ENCODE data around the gene DNAJC16.
A peak's percentile ranks its signal among the peaks of the same experiment; 100 is the strongest.
"Not testable (repeated sequence)": the region's sequence is repeated elsewhere in the genome, so short reads cannot be mapped to it uniquely, and the experiment has no call there.

The DNAJC16 gene

DNA sequence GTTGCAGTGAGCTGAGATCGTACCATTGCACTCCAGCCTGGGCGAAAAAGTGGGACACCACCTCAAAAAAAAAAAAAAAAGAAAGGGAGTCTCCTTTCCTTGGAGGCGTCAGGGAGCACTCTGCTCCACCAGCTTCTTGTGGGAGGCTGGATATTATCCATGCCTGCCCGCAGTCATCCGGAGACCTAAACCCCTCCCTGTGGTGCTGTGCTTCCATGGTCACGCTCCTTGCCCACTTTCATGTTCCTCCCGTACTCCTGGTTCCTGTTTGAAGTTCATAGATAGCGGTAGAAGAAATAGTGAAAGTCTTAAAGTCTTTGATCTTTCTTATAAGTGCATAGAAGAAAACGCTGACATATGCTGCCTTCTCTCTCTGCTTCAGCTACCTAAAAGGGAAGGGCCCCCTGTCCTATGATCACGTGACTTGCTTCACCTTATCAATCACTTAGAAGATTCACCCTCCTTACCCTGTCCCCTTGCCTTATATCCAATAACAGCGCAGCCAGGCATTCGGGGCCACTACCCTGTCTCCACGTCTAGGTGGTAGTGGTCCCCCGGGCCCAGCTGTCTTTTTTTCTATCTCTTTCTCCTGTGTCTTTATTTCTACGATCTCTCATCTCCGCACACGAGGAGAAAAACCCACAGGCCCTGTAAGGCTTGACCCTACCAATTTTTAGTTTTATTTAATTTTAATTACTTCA lies 5.3 kb upstream of the DNAJC16 start:
- not testable (repeated sequence) for H3K27ac ChIP-seq (ENCODE audit: low read length, poor library complexity, severe bottlenecking); H2BK120ac ChIP-seq (ENCODE audit: low read depth, low read length); H3K23ac ChIP-seq (ENCODE audit: low read length in 2 of 2); H2BK5ac ChIP-seq (ENCODE audit: low read depth, low read length, poor library complexity, severe bottlenecking); H2BK12ac ChIP-seq (ENCODE audit: low read length in 2 of 2); H3K27me3 ChIP-seq (ENCODE audit: control insufficient read depth in 1 of 2, insufficient read depth in 1 of 2, low read length in 2 of 2); H3K14ac ChIP-seq (ENCODE audit: low read length in 2 of 2); H3K4me1 ChIP-seq (ENCODE audit: control insufficient read depth, insufficient read depth, low read depth, low read length); H4K8ac ChIP-seq (ENCODE audit: low read length); H3K4ac ChIP-seq (ENCODE audit: low read depth in 1 of 2, low read length in 2 of 2); H4K91ac ChIP-seq (ENCODE audit: low read length); DNase-seq; H2BK15ac ChIP-seq (ENCODE audit: low read depth, poor library complexity, severe bottlenecking); H3K18ac ChIP-seq (ENCODE audit: low read depth in 1 of 2, low read length in 2 of 2); H3K4me3 ChIP-seq (ENCODE audit: insufficient read depth in 1 of 2, low read depth in 1 of 2, low read length in 2 of 2); H3K4me2 ChIP-seq (ENCODE audit: low read length, poor library complexity, severe bottlenecking); H2AFZ ChIP-seq (ENCODE audit: low read depth, low read length); H2AK5ac ChIP-seq (ENCODE audit: low read length, severe bottlenecking); H3K9me3 ChIP-seq (ENCODE audit: control insufficient read depth, low read length); H3K9ac ChIP-seq (ENCODE audit: low read length)
- Histone ChIP-seq H3K79me1 (replicated peaks; ENCODE audit: low read length, poor library complexity, severe bottlenecking) (peaks cover 18% of the 10 kb centered on the region), H3K36me3 (ENCODE audit: control insufficient read depth in 1 of 2, insufficient read depth in 2 of 2, low read depth in 1 of 2, low read length in 2 of 2) (peaks cover 0 to 16% of the 10 kb centered on the region in 2 experiments)
- 95% methylated on average over 15 of the region's 17 CpGs for WGBS

DNA sequence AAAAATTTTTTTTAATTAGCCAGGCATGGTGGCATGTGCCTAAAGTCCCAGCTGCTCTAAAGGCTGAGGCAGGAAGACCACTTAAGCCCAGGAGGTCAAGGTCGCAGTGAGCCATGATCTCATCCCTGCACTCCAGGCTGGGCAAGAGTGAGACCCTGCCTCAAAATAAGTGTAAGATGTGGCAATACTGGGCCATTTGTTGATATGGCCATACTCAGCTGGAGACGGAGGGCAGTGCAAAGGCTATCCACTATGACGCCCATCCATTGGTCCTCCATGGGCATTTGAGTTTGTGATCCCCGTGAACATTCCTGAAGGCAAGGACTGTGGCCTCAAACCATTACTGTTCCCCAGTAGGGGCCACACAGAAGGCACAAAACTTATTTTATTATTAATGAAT lies 4.1 kb upstream of the DNAJC16 start:
- no peaks in the 10 kb centered on the region for H3K9me3 ChIP-seq (ENCODE audit: control insufficient read depth, low read length)
- H2BK12ac ChIP-seq (ENCODE audit: low read length in 2 of 2) = no peak overlapping the region
- peak overlapping the region in 1 of 2 experiments; percentile 82 for H3K4me3 ChIP-seq (ENCODE audit: insufficient read depth in 1 of 2, low read depth in 1 of 2, low read length in 2 of 2)
- no peak overlapping the region for H2BK120ac ChIP-seq (ENCODE audit: low read depth, low read length)
- H3K23ac ChIP-seq (ENCODE audit: low read length in 2 of 2) = no peak overlapping the region
- no peak overlapping the region for H2AFZ ChIP-seq (ENCODE audit: low read depth, low read length)
- no peak for DNase-seq
- 96% methylated on average over 3 of the region's 4 CpGs for WGBS
- peaks cover 0 to 5% of the 10 kb centered on the region in 2 experiments for H3K36me3 ChIP-seq (ENCODE audit: control insufficient read depth in 1 of 2, insufficient read depth in 2 of 2, low read depth in 1 of 2, low read length in 2 of 2)
- no peak overlapping the region for H3K4ac ChIP-seq (ENCODE audit: low read depth in 1 of 2, low read length in 2 of 2)
- H3K79me1 ChIP-seq (replicated peaks; ENCODE audit: low read length, poor library complexity, severe bottlenecking) = peaks cover 17% of the 10 kb centered on the region
- H3K14ac ChIP-seq (ENCODE audit: low read length in 2 of 2) = peak overlapping the region in 1 of 2 experiments; percentile 1
- no peak overlapping the region for H3K18ac ChIP-seq (ENCODE audit: low read depth in 1 of 2, low read length in 2 of 2)
- H3K27ac ChIP-seq (ENCODE audit: low read length, poor library complexity, severe bottlenecking) = no peak overlapping the region
- peaks cover 6% of the 10 kb centered on the region for H3K4me1 ChIP-seq (ENCODE audit: control insufficient read depth, insufficient read depth, low read depth, low read length)
- H4K8ac ChIP-seq (ENCODE audit: low read length) = no peak overlapping the region
- H3K9ac ChIP-seq (ENCODE audit: low read length) = no peak overlapping the region
- H2BK15ac ChIP-seq (ENCODE audit: low read depth, poor library complexity, severe bottlenecking) = no peak overlapping the region
- H2BK5ac ChIP-seq (ENCODE audit: low read depth, low read length, poor library complexity, severe bottlenecking) = no peak overlapping the region
- no peak overlapping the region for H3K4me2 ChIP-seq (ENCODE audit: low read length, poor library complexity, severe bottlenecking)
- H4K91ac ChIP-seq (ENCODE audit: low read length) = no peak overlapping the region
- H3K27me3 ChIP-seq (ENCODE audit: control insufficient read depth in 1 of 2, insufficient read depth in 1 of 2, low read length in 2 of 2) = no peaks in the 10 kb centered on the region
- H2AK5ac ChIP-seq (ENCODE audit: low read length, severe bottlenecking) = peak overlapping the region; percentile 49

DNA sequence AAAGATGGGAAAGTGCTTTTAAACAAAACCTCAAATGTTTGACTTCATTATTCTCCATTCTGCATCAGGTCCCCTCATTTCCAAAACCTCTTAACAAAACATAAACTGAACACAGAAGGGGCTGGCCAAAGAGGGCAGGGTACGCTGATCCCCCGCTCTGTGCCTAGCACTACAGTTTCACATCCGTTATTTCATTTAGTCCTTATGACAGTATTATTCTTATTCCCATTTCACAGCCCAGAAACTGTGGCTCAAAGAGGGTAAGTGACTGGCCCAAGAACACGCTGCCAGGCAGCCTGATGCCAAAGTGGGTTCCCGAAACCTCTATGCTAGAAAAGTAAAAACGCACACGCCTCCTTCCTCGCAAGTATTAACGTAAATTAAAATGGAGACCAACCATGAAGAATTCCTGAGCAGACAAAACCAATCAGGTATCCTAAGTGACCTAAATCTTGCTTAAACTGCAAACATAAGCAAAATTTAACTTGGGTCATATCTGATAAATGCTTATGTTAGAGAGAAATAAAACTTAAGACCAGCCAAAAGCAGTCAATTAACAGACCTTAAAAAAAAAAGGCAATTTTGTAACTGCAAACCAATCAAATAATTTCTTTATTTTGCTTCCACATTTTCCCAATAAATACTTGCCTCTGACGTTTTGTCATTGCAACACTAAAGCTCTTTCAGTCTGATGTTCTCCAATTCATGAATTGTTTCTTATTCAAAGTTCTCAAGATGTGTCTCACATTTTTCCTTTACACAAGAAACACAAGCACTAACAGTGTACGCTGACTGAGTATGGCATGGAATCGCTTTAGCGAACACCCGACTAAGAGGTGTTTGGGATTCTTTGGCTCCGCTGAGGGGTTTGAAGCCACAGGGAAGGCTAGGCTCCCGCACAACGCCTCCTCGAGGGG lies 3.3 kb upstream of the DNAJC16 start:
- H4K91ac ChIP-seq (ENCODE audit: low read length) = no peak overlapping the region
- no peak overlapping the region for H2BK5ac ChIP-seq (ENCODE audit: low read depth, low read length, poor library complexity, severe bottlenecking)
- H2BK12ac ChIP-seq (ENCODE audit: low read length in 2 of 2) = peak overlapping the region in 1 of 2 experiments; percentile 8
- H3K9me3 ChIP-seq (ENCODE audit: control insufficient read depth, low read length) = no peaks in the 10 kb centered on the region
- peak overlapping the region; percentile 36 for H4K8ac ChIP-seq (ENCODE audit: low read length)
- H3K18ac ChIP-seq (ENCODE audit: low read depth in 1 of 2, low read length in 2 of 2) = no peak overlapping the region
- peak overlapping the region; percentile 67 for H3K4me2 ChIP-seq (ENCODE audit: low read length, poor library complexity, severe bottlenecking)
- peaks cover 13% of the 10 kb centered on the region for H3K79me1 ChIP-seq (replicated peaks; ENCODE audit: low read length, poor library complexity, severe bottlenecking)
- H3K4me1 ChIP-seq (ENCODE audit: control insufficient read depth, insufficient read depth, low read depth, low read length) = peaks cover 6% of the 10 kb centered on the region
- no peaks in the 10 kb centered on the region for H3K36me3 ChIP-seq (ENCODE audit: control insufficient read depth in 1 of 2, insufficient read depth in 2 of 2, low read depth in 1 of 2, low read length in 2 of 2)
- H2AFZ ChIP-seq (ENCODE audit: low read depth, low read length) = peak overlapping the region; percentile 62
- no peak overlapping the region for H2AK5ac ChIP-seq (ENCODE audit: low read length, severe bottlenecking)
- H3K27ac ChIP-seq (ENCODE audit: low read length, poor library complexity, severe bottlenecking) = peak overlapping the region; percentile 67
- H3K14ac ChIP-seq (ENCODE audit: low read length in 2 of 2) = peak overlapping the region in 1 of 2 experiments; percentile 56
- H3K9ac ChIP-seq (ENCODE audit: low read length) = peak overlapping the region; percentile 91
- H3K27me3 ChIP-seq (ENCODE audit: control insufficient read depth in 1 of 2, insufficient read depth in 1 of 2, low read length in 2 of 2) = no peaks in the 10 kb centered on the region
- H2BK120ac ChIP-seq (ENCODE audit: low read depth, low read length) = no peak overlapping the region
- no peak for DNase-seq
- H3K4me3 ChIP-seq (ENCODE audit: insufficient read depth in 1 of 2, low read depth in 1 of 2, low read length in 2 of 2) = peak overlapping the region; percentile 72 to 82
- no peak overlapping the region for H3K4ac ChIP-seq (ENCODE audit: low read depth in 1 of 2, low read length in 2 of 2)
- H3K23ac ChIP-seq (ENCODE audit: low read length in 2 of 2) = no peak overlapping the region
- 46% methylated on average over 18 of the region's 18 CpGs for WGBS
- H2BK15ac ChIP-seq (ENCODE audit: low read depth, poor library complexity, severe bottlenecking) = peak overlapping the region; percentile 33

DNA sequence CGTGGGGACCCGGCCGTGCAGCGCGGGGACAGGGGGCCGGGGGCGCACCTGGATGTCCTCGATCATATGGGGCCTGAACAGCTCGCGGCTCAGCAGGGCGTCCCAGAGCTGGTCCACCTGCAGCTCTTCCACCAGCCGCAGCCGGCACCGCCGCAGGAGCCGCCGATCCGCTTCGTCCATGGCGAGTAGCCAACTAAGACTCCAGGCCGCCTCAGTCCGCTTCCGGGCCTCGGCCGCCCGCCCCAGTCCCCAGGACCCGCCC lies 2.7 kb upstream of the DNAJC16 start, which contains the start of gene CASP9:
Gene CASP9, minus strand, starts transcription at position 195 of the 262 bp plus-strand sequence. Its CDS starts 15 bp downstream, at position 180.
- peak within 1 kb of the TSS; percentile 85 to 100 for H3K18ac ChIP-seq (ENCODE audit: low read depth in 1 of 2, low read length in 2 of 2)
- peak within 1 kb of the TSS; percentile 94 for H2AFZ ChIP-seq (ENCODE audit: low read depth, low read length)
- H3K79me1 ChIP-seq (replicated peaks; ENCODE audit: low read length, poor library complexity, severe bottlenecking) = peaks cover 14% of the 10 kb centered on the region
- peak within 1 kb of the TSS; percentile 46 to 94 for H3K4ac ChIP-seq (ENCODE audit: low read depth in 1 of 2, low read length in 2 of 2)
- no peak for DNase-seq
- peak within 1 kb of the TSS; percentile 90 for H2BK5ac ChIP-seq (ENCODE audit: low read depth, low read length, poor library complexity, severe bottlenecking)
- H4K8ac ChIP-seq (ENCODE audit: low read length) = peak within 1 kb of the TSS; percentile 86
- peak within 1 kb of the TSS; percentile 86 for H2BK120ac ChIP-seq (ENCODE audit: low read depth, low read length)
- peaks cover 6% of the 10 kb centered on the region for H3K4me1 ChIP-seq (ENCODE audit: control insufficient read depth, insufficient read depth, low read depth, low read length)
- peaks cover 0 to under 1% of the 10 kb centered on the region in 2 experiments for H3K36me3 ChIP-seq (ENCODE audit: control insufficient read depth in 1 of 2, insufficient read depth in 2 of 2, low read depth in 1 of 2, low read length in 2 of 2)
- H3K23ac ChIP-seq (ENCODE audit: low read length in 2 of 2) = no peak within 1 kb of the TSS
- peak within 1 kb of the TSS; percentile 18 to 100 for H2BK12ac ChIP-seq (ENCODE audit: low read length in 2 of 2)
- H3K4me2 ChIP-seq (ENCODE audit: low read length, poor library complexity, severe bottlenecking) = peak within 1 kb of the TSS; percentile 98
- H4K91ac ChIP-seq (ENCODE audit: low read length) = peak within 1 kb of the TSS; percentile 95
- peak within 1 kb of the TSS in 1 of 2 experiments; percentile 98 for H3K14ac ChIP-seq (ENCODE audit: low read length in 2 of 2)
- no peak within 1 kb of the TSS for H2AK5ac ChIP-seq (ENCODE audit: low read length, severe bottlenecking)
- H3K27ac ChIP-seq (ENCODE audit: low read length, poor library complexity, severe bottlenecking) = peak within 1 kb of the TSS; percentile 94
- peak within 1 kb of the TSS; percentile 100 for H2BK15ac ChIP-seq (ENCODE audit: low read depth, poor library complexity, severe bottlenecking)
- 3% methylated on average over 24 of the region's 27 CpGs for WGBS
- H3K9ac ChIP-seq (ENCODE audit: low read length) = peak within 1 kb of the TSS; percentile 97
- H3K9me3 ChIP-seq (ENCODE audit: control insufficient read depth, low read length) = no peaks in the 10 kb centered on the region
- H3K4me3 ChIP-seq (ENCODE audit: insufficient read depth in 1 of 2, low read depth in 1 of 2, low read length in 2 of 2) = peak within 1 kb of the TSS; percentile 74 to 98
- no peaks in the 10 kb centered on the region for H3K27me3 ChIP-seq (ENCODE audit: control insufficient read depth in 1 of 2, insufficient read depth in 1 of 2, low read length in 2 of 2)

Data from mesenchymal stem cell (in vitro differentiated cells and primary cell).